ENCODE results near the gene SCAF4. TPM values are rescaled to one million over a fixed set of nuclear protein-coding genes. Genes with fewer than 3 reads are reported as not detected.

The SCAF4 gene
- total and polyA plus RNA-seq, 2 of the 8 experiments (the other 6 are each of a cell fraction or from before 2014, with no cell fraction given) = 28.9 to 55.1 TPM

DNA sequence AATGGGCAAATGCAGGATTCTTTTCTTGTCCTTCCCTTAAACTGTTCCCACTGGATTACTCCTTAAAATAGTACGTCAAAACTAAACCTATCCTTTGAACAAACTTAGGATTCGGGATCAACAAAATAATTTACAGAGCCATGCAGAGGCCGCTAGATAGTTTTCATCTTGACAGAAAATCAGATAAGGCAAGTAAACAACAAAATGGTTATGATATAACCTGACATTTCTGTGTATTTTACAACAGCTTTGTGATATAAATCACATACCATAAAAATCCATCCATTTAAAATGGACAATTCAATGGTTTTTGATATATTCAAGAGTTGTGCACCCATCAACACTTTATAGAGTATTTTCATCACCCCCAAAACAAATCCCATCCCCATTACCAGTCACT, 11.2 kb downstream of the SCAF4 start (continued):
- no peak for TF ChIP-seq TEAD4 (IDR thresholded peaks at IDR 0.05; ENCODE audit: low read depth, low read length)
- TF ChIP-seq BCL11A (IDR thresholded peaks at IDR 0.05; ENCODE audit: low read depth in 2 of 2, low read length in 2 of 2) = no peak
- TF ChIP-seq, protein P1, sequence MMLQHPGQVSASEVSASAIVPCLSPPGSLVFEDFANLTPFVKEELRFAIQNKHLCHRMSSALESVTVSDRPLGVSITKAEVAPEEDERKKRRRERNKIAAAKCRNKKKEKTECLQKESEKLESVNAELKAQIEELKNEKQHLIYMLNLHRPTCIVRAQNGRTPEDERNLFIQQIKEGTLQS (IDR thresholded peaks at IDR 0.05; ENCODE audit: insufficient read depth, low read depth, low read length) = no peak
- no peak for TF ChIP-seq JUND (IDR thresholded peaks at IDR 0.05; ENCODE audit: low read length)
- TF ChIP-seq SIX5 (IDR thresholded peaks at IDR 0.05; ENCODE audit: low read depth, low read length) = no peak
- TF ChIP-seq ZNF274 (IDR thresholded peaks at IDR 0.05; ENCODE audit: borderline replicate concordance, extremely low read depth, low read length) = no peak
- TF ChIP-seq KDM5A (IDR thresholded peaks at IDR 0.05; ENCODE audit: low read length) = no peak
- TF ChIP-seq HDAC2 (IDR thresholded peaks at IDR 0.05; ENCODE audit: borderline replicate concordance in 1 of 2, low read depth in 2 of 2, low read length in 2 of 2) = no peak
- no peak for TF ChIP-seq SP4 (IDR thresholded peaks at IDR 0.05; ENCODE audit: low read length)
